Measurements from ENCODE around the gene TRIM44. TPM values are rescaled to one million over a fixed set of nuclear protein-coding genes. Genes with fewer than 3 reads are reported as not detected.
"Not testable (repeated sequence)": the region's sequence is repeated elsewhere in the genome, so short reads cannot be mapped to it uniquely, and the experiment has no call there.

The TRIM44 gene
- polyA plus RNA-seq, 1 donor (not counting 4 experiments of a cell fraction or from before 2014, with no cell fraction given) = 48.3 TPM

GRCh38 chr11:35765211-35765610 lies 102.6 kb downstream of the TRIM44 start:
- Histone ChIP-seq H3K9ac (ENCODE audit: control insufficient read depth, extremely low read depth, insufficient read depth, low read length) (no peak overlapping the region), H3K4me3 (ENCODE audit: control insufficient read depth in 2 of 3, extremely low read depth in 1 of 3, insufficient read depth in 2 of 3, low read depth in 1 of 3, low read length in 3 of 3) (no peak overlapping the region), H3K36me3 (ENCODE audit: control insufficient read depth in 2 of 2, extremely low read depth in 1 of 2, insufficient read depth in 2 of 2, low read length in 2 of 2) (no peaks in the 10 kb centered on the region), H4K20me1 (ENCODE audit: control insufficient read depth, extremely low read depth, insufficient read depth, low read length) (no peaks in the 10 kb centered on the region), H3K27ac (ENCODE audit: control insufficient read depth, insufficient read depth, low read length) (no peak overlapping the region), H3K4me1 (ENCODE audit: control insufficient read depth, extremely low read depth, insufficient read depth, low read length) (no peaks in the 10 kb centered on the region), H2AFZ (ENCODE audit: control insufficient read depth, low read length) (no peak overlapping the region), H3K9me3 (ENCODE audit: control insufficient read depth, low read depth, low read length) (no peaks in the 10 kb centered on the region), H3K79me2 (ENCODE audit: control insufficient read depth, insufficient read depth, low read length) (peaks cover 5% of the 10 kb centered on the region), H3K9me1 (ENCODE audit: control insufficient read depth, extremely low read depth, insufficient read depth, low read length) (no peaks in the 10 kb centered on the region), H3K4me2 (ENCODE audit: control insufficient read depth, extremely low read depth, insufficient read depth, low read depth, low read length) (no peak overlapping the region), H3K27me3 (ENCODE audit: control insufficient read depth, extremely low read depth, insufficient read depth, low read length) (no peaks in the 10 kb centered on the region)
- DNase-seq (ENCODE audit: low read depth, low spot score) (no peak), FAIRE-seq (no peak)
- dilution Hi-C loops (cut with MboI; ENCODE audit: extremely low pct_ligation_motif_present, low sequenced_read_pairs) = no loop called here
- TF ChIP-seq, protein P1, sequence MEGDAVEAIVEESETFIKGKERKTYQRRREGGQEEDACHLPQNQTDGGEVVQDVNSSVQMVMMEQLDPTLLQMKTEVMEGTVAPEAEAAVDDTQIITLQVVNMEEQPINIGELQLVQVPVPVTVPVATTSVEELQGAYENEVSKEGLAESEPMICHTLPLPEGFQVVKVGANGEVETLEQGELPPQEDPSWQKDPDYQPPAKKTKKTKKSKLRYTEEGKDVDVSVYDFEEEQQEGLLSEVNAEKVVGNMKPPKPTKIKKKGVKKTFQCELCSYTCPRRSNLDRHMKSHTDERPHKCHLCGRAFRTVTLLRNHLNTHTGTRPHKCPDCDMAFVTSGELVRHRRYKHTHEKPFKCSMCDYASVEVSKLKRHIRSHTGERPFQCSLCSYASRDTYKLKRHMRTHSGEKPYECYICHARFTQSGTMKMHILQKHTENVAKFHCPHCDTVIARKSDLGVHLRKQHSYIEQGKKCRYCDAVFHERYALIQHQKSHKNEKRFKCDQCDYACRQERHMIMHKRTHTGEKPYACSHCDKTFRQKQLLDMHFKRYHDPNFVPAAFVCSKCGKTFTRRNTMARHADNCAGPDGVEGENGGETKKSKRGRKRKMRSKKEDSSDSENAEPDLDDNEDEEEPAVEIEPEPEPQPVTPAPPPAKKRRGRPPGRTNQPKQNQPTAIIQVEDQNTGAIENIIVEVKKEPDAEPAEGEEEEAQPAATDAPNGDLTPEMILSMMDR (optimal IDR thresholded peaks at IDR 0.05 in 1 of 3, IDR thresholded peaks at IDR 0.05 in 1 of 3, conservative IDR thresholded peaks at IDR 0.05 in 1 of 3; ENCODE audit: extremely low read depth in 1 of 3, insufficient read depth in 2 of 3, low read length in 3 of 3) = no peak
- TF ChIP-seq EZH2 (IDR thresholded peaks at IDR 0.05; ENCODE audit: low read length) = no peak

DNA sequence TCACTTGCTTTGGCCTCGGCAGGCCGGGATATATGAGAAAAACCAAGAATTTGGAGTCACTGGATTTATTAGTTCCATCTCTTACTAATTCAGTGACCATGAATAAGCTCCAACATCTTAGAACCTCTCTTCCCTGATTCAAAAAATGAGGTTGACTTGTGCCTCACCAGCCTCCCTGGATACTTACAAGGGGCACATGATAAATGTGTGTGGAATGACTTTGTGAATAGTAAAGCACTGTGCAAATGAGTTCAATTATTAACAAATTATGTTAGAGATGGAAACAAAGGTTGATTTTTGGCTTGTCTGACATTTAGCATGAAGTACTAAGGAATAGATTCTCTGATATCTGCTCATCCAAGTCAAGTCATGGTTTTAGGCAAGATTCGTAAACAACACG lies 104.1 kb downstream of the TRIM44 start:
- Histone ChIP-seq H3K9ac (ENCODE audit: control insufficient read depth, extremely low read depth, insufficient read depth, low read length) (no peak overlapping the region), H3K36me3 (ENCODE audit: control insufficient read depth in 2 of 2, extremely low read depth in 1 of 2, insufficient read depth in 2 of 2, low read length in 2 of 2) (no peaks in the 10 kb centered on the region), H3K27ac (ENCODE audit: control insufficient read depth, insufficient read depth, low read length) (no peak overlapping the region), H3K4me3 (ENCODE audit: control insufficient read depth in 2 of 3, extremely low read depth in 1 of 3, insufficient read depth in 2 of 3, low read depth in 1 of 3, low read length in 3 of 3) (no peak overlapping the region), H2AFZ (ENCODE audit: control insufficient read depth, low read length) (no peak overlapping the region), H3K79me2 (ENCODE audit: control insufficient read depth, insufficient read depth, low read length) (peaks cover 6% of the 10 kb centered on the region), H3K27me3 (ENCODE audit: control insufficient read depth, extremely low read depth, insufficient read depth, low read length) (no peaks in the 10 kb centered on the region), H3K9me3 (ENCODE audit: control insufficient read depth, low read depth, low read length) (no peaks in the 10 kb centered on the region), H3K9me1 (ENCODE audit: control insufficient read depth, extremely low read depth, insufficient read depth, low read length) (no peaks in the 10 kb centered on the region), H3K4me1 (ENCODE audit: control insufficient read depth, extremely low read depth, insufficient read depth, low read length) (no peaks in the 10 kb centered on the region), H3K4me2 (ENCODE audit: control insufficient read depth, extremely low read depth, insufficient read depth, low read depth, low read length) (no peak overlapping the region), H4K20me1 (ENCODE audit: control insufficient read depth, extremely low read depth, insufficient read depth, low read length) (no peaks in the 10 kb centered on the region)
- TF ChIP-seq, protein P1 (optimal IDR thresholded peaks at IDR 0.05 in 1 of 3, IDR thresholded peaks at IDR 0.05 in 1 of 3, conservative IDR thresholded peaks at IDR 0.05 in 1 of 3; ENCODE audit: extremely low read depth in 1 of 3, insufficient read depth in 2 of 3, low read length in 3 of 3) = no peak
- TF ChIP-seq EZH2 (IDR thresholded peaks at IDR 0.05; ENCODE audit: low read length) = no peak
- FAIRE-seq (no peak), DNase-seq (ENCODE audit: low read depth, low spot score) (no peak)
- dilution Hi-C loops (cut with MboI; ENCODE audit: extremely low pct_ligation_motif_present, low sequenced_read_pairs) = no loop called here

DNA sequence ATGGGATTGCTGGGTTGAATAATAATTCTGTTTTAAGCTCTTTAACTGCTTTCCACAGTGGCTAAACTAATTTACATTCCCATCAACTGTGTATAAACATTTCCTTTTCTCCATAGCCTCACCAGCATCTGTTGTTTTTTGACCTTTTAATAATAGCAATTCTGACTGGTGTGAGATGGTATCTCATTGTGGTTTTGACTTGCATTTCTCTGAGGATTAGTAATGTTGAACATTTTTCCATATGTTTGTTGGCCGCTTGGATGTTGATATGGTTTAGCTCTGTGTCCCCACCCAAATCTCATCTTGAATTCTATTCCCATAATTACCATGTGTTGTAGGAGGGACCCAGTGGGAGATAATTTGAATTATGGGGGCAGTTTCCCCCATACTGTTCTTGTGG lies 107.8 kb downstream of the TRIM44 start:
- DNase-seq (ENCODE audit: low read depth, low spot score); H3K36me3 ChIP-seq (ENCODE audit: control insufficient read depth in 2 of 2, extremely low read depth in 1 of 2, insufficient read depth in 2 of 2, low read length in 2 of 2); dilution Hi-C loops (cut with MboI; ENCODE audit: extremely low pct_ligation_motif_present, low sequenced_read_pairs); H3K9ac ChIP-seq (ENCODE audit: control insufficient read depth, extremely low read depth, insufficient read depth, low read length); H3K27ac ChIP-seq (ENCODE audit: control insufficient read depth, insufficient read depth, low read length); H3K27me3 ChIP-seq (ENCODE audit: control insufficient read depth, extremely low read depth, insufficient read depth, low read length); H4K20me1 ChIP-seq (ENCODE audit: control insufficient read depth, extremely low read depth, insufficient read depth, low read length); H3K4me2 ChIP-seq (ENCODE audit: control insufficient read depth, extremely low read depth, insufficient read depth, low read depth, low read length); H3K4me1 ChIP-seq (ENCODE audit: control insufficient read depth, extremely low read depth, insufficient read depth, low read length); H3K4me3 ChIP-seq (ENCODE audit: control insufficient read depth in 2 of 3, extremely low read depth in 1 of 3, insufficient read depth in 2 of 3, low read depth in 1 of 3, low read length in 3 of 3); H3K9me3 ChIP-seq (ENCODE audit: control insufficient read depth, low read depth, low read length); H2AFZ ChIP-seq (ENCODE audit: control insufficient read depth, low read length); H3K9me1 ChIP-seq (ENCODE audit: control insufficient read depth, extremely low read depth, insufficient read depth, low read length); FAIRE-seq: not testable (repeated sequence)
- peaks cover 17% of the 10 kb centered on the region for H3K79me2 ChIP-seq (ENCODE audit: control insufficient read depth, insufficient read depth, low read length)
